Spinal cord (tissue), 10 donors: ENCODE data around the gene SOX9. TPM values are rescaled to one million over a fixed set of nuclear protein-coding genes. Genes with fewer than 3 reads are reported as not detected.

Source experiments
- DNase-seq, 6 donors: peaks; one replicate each; pipeline versions ENCODE4 v3.0.0 to v3.0.0-alpha.2; 2013 to 2015; ENCODE audit warnings: low spot score in 6 of 6, low read depth in 4 of 6
- H3K27ac ChIP-seq: one replicate; pipeline ENCODE4 v1.5.1; 2013; ENCODE audit warnings: low read depth, low read length, control low read depth
- H3K27me3 ChIP-seq: one replicate; pipeline ENCODE4 v1.6.1; 2013; ENCODE audit warnings: low read length; ENCODE audit not compliant: control insufficient read depth, insufficient read depth
- H3K36me3 ChIP-seq: one replicate; pipeline ENCODE4 v1.6.1; 2013; ENCODE audit warnings: low read length; ENCODE audit not compliant: control insufficient read depth, insufficient read depth
- H3K4me1 ChIP-seq: one replicate; pipeline ENCODE4 v1.6.1; 2013; ENCODE audit warnings: low read length; ENCODE audit not compliant: control insufficient read depth, insufficient read depth
- H3K4me3 ChIP-seq: one replicate; pipeline ENCODE4 v1.5.1; 2013; ENCODE audit warnings: low read depth, low read length, control low read depth
- H3K9me3 ChIP-seq: one replicate; pipeline ENCODE4 v1.6.1; 2013; ENCODE audit warnings: low read length; ENCODE audit not compliant: control insufficient read depth, insufficient read depth
- WGBS: methylation state at CpG from one replicate; pipeline ENCODE4 v1.1.5; 2013; ENCODE audit warnings: missing lambda C conversion rate; ENCODE audit not compliant: insufficient coverage; 5-methylcytosine and 5-hydroxymethylcytosine counted together
- polyA plus RNA-seq, 2 donors: library from polyadenylated mRNA; unstranded; fragments of 120-200 nt; gene quantifications; one replicate each; pipeline ENCODE4 v1.2.1, GENCODE V29; 2013; ENCODE audit not compliant: insufficient read length in 2 of 2
- total RNA-seq, 2 donors: library from RNA; depleted of rRNA in 1 of 2; stranded (reverse); fragments of 120-200 nt in 1 of 2; fragments of >200 nt in 1 of 2; gene quantifications; one replicate each; pipeline versions ENCODE4 v1.2.3 to v1.2.4, GENCODE V29; 2013 to 2014
- donor health status: healthy.

The SOX9 gene
- total and polyA plus RNA-seq, 4 donors: 19.7 to 101 (median 48.2) TPM

DNA sequence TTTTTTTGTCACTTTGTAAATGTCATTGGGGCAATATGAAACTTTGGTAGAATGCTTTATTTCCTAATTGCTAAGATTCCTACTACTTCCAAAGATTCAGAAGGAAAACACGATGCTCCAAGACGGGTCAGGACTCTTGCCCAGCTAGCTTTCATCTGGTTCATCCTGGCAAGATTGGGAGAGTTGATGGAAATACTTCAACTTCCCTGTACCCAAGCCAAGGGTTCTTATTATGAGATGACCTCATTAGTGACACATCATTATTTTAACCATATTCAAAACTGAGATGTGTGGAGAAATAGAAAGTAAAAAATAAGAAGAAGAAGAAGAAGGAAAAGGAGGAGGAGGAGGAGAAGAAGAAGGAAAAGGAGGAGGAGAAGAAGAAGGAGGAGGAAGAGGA, 25.6 kb downstream of the SOX9 start:
- H3K36me3 ChIP-seq: no peaks in the 10 kb centered on the region
- DNase-seq: no peak
- WGBS: no CpG with 5 or more reads among the region's 2 CpGs
- no peaks in the 10 kb centered on the region for H3K9me3 ChIP-seq
- no peak overlapping the region for H3K4me3 ChIP-seq
- no peak overlapping the region for H3K27ac ChIP-seq
- H3K27me3 ChIP-seq: no peaks in the 10 kb centered on the region
- H3K4me1 ChIP-seq: peaks cover 9% of the 10 kb centered on the region

DNA sequence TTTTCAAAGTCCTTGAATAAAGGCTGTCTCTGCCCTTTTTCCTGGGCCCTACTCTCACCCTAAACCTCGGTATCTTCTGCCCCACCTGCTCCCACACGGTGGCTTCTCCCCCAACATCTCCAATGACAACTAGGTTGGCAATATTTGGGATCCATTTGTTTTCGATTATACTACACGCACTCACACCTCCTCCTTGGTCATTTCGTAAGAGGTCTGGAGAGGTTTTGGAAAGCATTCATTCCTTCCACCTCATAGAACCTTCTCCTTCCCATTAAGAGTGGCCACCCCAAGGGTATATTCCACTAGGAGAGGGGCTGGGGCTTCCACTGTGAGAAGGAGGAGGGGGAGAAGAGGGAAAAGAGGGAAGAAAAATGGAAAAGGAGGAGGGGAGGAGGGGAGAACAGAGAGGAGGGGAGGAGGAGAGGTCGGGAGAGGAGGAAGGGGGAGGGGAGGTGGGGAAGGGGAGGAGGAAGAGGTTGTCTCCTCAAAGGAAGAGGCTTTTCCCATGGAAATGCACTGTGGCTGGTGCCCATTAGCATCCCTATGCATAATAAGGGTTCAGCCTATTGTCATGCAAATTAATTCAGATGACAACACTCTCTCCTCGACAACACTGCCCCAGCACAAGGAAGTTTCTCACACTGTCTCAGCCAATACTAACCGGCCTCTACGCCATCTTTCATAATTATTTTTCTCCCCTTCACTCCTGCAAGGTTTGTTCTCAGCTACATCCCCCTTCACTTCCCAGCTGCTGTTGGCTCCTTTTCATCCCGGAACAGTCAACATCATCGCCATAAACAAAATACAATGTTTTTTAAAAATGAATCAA, 30.0 kb downstream of the SOX9 start:
- H3K27me3 ChIP-seq: no peaks in the 10 kb centered on the region
- DNase-seq: peak in 2 of 6 donors; percentile 84 to 88
- 13% methylated on average over 7 of the region's 11 CpGs for WGBS
- no peaks in the 10 kb centered on the region for H3K36me3 ChIP-seq
- no peaks in the 10 kb centered on the region for H3K9me3 ChIP-seq
- peaks cover 14% of the 10 kb centered on the region for H3K4me1 ChIP-seq
- H3K27ac ChIP-seq: peak overlapping the region; percentile 85
- H3K4me3 ChIP-seq: no peak overlapping the region

DNA sequence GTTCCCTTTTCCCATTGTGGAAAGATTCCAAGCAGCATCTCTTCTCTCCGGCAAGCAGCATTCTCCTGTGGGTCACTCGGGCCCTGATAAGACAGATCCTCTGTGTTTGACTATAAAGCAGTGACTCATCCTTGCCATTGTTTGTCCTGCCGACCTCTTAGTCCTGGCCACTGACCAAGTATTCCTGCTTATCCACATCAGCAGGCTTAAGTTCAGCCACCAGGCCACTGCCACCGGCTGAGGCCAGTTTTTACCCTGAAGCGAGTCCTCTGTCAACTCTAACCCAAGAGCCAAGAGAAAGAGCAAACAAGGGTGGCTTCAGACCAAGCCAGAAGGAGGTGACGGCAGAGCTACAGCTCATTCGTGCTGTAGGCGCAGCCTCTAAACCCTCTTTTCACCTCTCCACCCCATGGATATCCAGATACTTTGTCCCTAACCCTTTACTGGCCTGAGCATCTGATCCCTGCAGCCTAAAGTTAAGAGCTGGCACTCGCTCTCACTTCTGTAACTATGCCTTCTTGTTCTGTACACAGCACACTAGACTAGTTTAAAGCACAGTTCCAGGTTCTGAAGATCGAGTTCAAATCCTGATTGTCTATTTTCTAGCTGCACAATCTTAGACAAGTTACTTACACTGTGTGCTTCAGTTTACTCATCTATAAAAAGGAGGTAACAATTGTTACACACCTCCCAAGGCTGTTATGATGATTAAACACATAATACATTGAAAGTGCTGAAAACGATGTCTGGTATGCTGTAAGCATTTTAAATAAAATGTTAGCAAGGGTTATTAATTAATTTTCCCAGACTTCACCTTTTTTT, 31.0 kb downstream of the SOX9 start:
- Histone ChIP-seq H3K36me3 (no peaks in the 10 kb centered on the region), H3K4me3 (no peak overlapping the region), H3K9me3 (no peaks in the 10 kb centered on the region), H3K27ac (peak overlapping the region; percentile 85), H3K4me1 (peaks cover 14% of the 10 kb centered on the region), H3K27me3 (no peaks in the 10 kb centered on the region)
- peak in 2 of 6 donors; percentile 51 to 59 for DNase-seq
- WGBS: 31% methylated on average over 9 of the region's 11 CpGs

DNA sequence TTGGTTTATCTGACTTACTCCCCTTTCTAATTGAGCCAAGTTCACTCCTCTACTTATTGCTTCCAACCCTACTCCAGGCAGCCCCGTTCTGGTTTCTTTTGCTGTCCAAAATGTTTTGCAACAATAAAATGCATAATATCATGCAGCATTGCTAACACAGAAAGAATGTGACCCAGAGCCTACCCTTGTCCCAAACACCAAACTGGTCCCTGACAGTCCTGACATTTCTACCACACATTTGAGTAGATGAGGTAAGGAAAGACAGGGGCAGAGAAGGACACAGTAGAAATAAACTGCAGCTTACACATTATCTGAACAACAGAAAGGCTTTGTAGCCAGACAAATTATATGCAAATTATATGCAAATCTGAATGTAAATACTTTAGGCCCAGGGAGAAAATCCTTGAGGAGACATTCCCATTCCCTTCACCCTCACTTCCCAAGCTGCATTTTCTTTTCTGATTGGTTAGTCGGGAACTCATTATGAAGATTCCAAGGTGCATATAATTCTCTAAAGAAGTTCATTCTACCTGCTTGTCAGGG, 31.6 kb downstream of the SOX9 start:
- Histone ChIP-seq H3K4me1 (peaks cover 14% of the 10 kb centered on the region), H3K27ac (no peak overlapping the region), H3K27me3 (no peaks in the 10 kb centered on the region), H3K36me3 (no peaks in the 10 kb centered on the region), H3K4me3 (no peak overlapping the region), H3K9me3 (no peaks in the 10 kb centered on the region)
- 25% methylated on average over 1 of the region's 2 CpGs for WGBS
- no peak for DNase-seq

DNA sequence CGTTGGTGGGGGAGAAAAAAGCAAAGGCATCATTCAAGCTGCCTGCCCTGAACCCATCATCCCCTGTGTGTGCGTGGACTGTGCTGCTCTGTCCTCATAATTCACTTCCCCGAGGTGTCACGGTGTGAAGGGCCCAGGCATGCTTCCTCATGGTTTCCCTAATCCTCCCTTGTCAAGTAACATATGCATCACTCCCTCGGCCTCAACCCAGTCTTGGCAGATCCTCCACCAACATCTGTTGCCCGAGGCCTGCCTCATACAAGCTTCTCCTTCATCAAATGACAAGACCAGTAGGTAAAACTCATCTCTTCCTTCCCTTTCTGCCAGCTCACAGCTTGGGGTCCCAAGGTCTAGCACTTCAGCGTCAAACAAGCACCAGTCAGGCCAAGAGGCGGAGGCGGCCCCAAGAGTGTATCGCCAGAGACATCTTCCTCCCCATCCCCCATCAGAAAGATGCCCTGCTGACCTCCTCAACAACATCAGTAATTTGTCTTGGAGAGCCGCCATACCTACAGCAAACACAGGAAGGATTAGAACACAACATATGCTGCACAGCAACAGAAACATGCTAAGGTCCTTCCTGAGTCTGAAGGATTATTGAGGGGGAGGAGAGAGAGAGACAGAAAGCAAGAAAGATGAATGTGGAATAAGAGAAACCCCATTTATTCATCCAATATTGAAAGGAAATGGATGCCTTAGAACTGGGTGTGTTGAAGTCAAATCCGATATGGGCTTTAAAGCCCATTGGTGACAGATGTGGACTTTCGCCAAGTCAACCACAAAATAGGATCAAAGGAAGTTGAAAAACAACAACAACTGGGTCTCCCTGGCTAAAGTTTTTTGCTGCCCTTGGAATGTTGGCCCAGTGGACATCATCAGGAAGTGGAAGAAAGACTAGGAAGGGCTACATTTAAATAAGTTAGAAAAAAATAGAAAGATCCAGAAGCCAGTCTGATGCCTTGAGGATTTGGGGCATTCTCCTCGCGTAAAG, 38.4 kb downstream of the SOX9 start:
- 49% methylated on average over 11 of the region's 15 CpGs for WGBS
- Histone ChIP-seq H3K9me3 (no peaks in the 10 kb centered on the region), H3K4me3 (no peak overlapping the region), H3K36me3 (no peaks in the 10 kb centered on the region), H3K27ac (peak overlapping the region; percentile 31), H3K27me3 (no peaks in the 10 kb centered on the region), H3K4me1 (peaks cover 3% of the 10 kb centered on the region)
- peak in 1 of 6 donors; percentile 46 for DNase-seq

DNA sequence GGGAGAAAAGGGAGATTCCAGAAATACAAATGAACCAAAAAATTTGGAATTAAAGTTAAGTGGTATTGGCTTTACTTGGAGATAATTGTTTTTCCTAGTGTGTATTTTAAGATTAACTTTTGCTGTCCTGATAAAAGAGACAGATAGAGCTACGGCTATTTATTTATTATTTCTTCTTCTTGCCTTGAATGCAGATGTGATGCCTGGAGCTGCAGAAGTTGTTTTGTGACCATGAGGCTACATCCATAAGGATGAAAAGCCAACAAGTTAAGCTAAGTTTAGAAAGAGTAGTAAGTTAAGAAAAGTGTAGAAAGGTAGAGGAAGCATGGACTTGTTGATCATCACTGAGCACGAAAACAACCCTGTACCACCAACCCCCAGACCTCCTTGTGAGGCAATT, 41.7 kb downstream of the SOX9 start:
- DNase-seq: no peak
- H3K27me3 ChIP-seq: no peaks in the 10 kb centered on the region
- H3K4me3 ChIP-seq: no peak overlapping the region
- H3K9me3 ChIP-seq: no peaks in the 10 kb centered on the region
- no peak overlapping the region for H3K27ac ChIP-seq
- no CpG with 5 or more reads among the region's 2 CpGs for WGBS
- peaks cover 12% of the 10 kb centered on the region for H3K4me1 ChIP-seq
- no peaks in the 10 kb centered on the region for H3K36me3 ChIP-seq

DNA sequence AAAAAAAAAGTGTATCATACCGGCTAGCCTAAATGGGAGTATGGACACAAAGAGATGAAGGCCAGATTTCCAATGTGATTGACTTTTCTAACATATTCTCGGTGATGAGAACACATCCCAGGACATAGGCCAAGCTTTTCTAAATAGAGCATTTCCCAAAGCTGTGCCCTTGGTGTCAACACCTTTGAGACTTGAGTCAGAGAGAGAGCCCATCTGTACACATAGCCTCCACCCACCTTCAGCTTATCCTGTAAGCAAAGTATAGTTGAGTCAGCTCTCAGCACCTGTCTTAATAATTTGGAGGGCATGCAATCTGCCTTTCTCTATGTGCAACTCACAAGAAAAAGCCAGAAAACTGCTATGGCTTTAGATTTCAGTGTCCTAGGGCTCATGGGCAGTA, 42.7 kb downstream of the SOX9 start:
- Histone ChIP-seq H3K4me1 (peaks cover 12% of the 10 kb centered on the region), H3K9me3 (no peaks in the 10 kb centered on the region), H3K27me3 (no peaks in the 10 kb centered on the region), H3K4me3 (no peak overlapping the region), H3K36me3 (no peaks in the 10 kb centered on the region), H3K27ac (no peak overlapping the region)
- DNase-seq: no peak
- 83% methylated on average over 1 of the region's 2 CpGs for WGBS

DNA sequence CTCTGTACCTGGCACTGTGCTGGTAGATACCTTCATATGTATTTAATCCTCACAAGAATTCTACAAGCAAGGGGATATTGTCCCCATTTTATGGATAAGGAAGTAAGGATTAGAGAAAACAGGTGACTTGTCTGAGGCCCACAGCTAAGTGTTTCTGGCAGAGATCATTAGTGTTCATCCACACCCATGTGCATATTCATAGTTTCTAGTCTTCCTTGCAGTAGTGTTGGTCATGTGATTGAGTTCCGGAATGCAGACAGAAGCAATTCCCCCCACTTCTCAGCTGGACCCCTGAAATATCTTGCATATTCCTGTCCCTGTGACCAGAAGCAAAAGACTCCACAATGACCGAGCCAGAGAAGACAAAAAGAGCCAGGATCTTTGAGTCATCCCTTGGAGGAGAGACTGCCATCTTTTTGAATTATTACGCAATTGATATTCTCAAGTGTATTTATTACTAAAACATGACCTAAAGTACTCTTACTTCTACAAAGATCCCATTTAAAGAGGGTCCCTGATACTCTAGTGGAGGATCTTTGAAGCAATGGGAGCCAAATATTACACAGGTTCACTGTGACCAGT, 43.4 kb downstream of the SOX9 start:
- Histone ChIP-seq H3K27me3 (no peaks in the 10 kb centered on the region), H3K27ac (no peak overlapping the region), H3K36me3 (no peaks in the 10 kb centered on the region), H3K4me1 (peaks cover 9% of the 10 kb centered on the region), H3K9me3 (no peaks in the 10 kb centered on the region), H3K4me3 (no peak overlapping the region)
- 100% methylated on average over 1 of the region's 3 CpGs for WGBS
- no peak for DNase-seq
